Trophoblast cell (in vitro differentiated cells and primary cell): ENCODE results near the gene SYNE2.
A peak's percentile ranks its signal among the peaks of the same experiment; 100 is the strongest.

ENCODE experiments used
- DNase-seq, 2 donors: peaks; one replicate each; pipeline ENCODE4 v3.0.0-alpha.2; 2016
- H2AFZ ChIP-seq: 2 replicates; pipeline ENCODE4 v1.6.1; 2013; ENCODE audit warnings: low read length, moderate library complexity, mild to moderate bottlenecking; ENCODE audit not compliant: insufficient read depth, poor library complexity
- H2AK5ac ChIP-seq: 2 replicates; pipeline ENCODE4 v1.6.1; 2013; ENCODE audit warnings: mild to moderate bottlenecking, low read length
- H2BK120ac ChIP-seq: 2 replicates; pipeline ENCODE4 v1.6.1; 2013; ENCODE audit warnings: low read length, mild to moderate bottlenecking, moderate library complexity; ENCODE audit not compliant: insufficient read depth, poor library complexity
- H2BK12ac ChIP-seq: 2 replicates; pipeline ENCODE4 v1.6.1; 2013; ENCODE audit warnings: mild to moderate bottlenecking, low read length, moderate library complexity
- H2BK5ac ChIP-seq: 2 replicates; pipeline ENCODE4 v1.6.1; 2013; ENCODE audit warnings: low read length, low read depth, moderate library complexity, mild to moderate bottlenecking; ENCODE audit not compliant: poor library complexity
- H3K14ac ChIP-seq: 2 replicates; pipeline ENCODE4 v1.6.1; 2013; ENCODE audit warnings: mild to moderate bottlenecking, low read length
- H3K18ac ChIP-seq: 2 replicates; pipeline ENCODE4 v1.6.1; 2013; ENCODE audit warnings: mild to moderate bottlenecking, low read length
- H3K23ac ChIP-seq: 2 replicates; pipeline ENCODE4 v1.6.1; 2013; ENCODE audit warnings: low read length
- H3K27ac ChIP-seq: 2 replicates; pipeline ENCODE4 v1.5.1; 2013; ENCODE audit warnings: low read depth, mild to moderate bottlenecking, inconsistent platforms, low read length, moderate library complexity
- H3K27me3 ChIP-seq: 2 replicates; pipeline ENCODE4 v1.6.1; 2013; ENCODE audit warnings: inconsistent platforms, mild to moderate bottlenecking, low read length, moderate library complexity; ENCODE audit not compliant: insufficient read depth
- H3K36me3 ChIP-seq, 2 experiments: 1 replicate in 1 of 2; 2 replicates in 1 of 2; pipeline ENCODE4 v1.6.1; 2013; ENCODE audit warnings: low read length in 2 of 2, mild to moderate bottlenecking in 2 of 2, moderate library complexity in 1 of 2; ENCODE audit not compliant: insufficient read depth in 2 of 2, control insufficient read depth in 1 of 2
- H3K4ac ChIP-seq: 2 replicates; pipeline ENCODE4 v1.6.1; 2013; ENCODE audit warnings: low read depth, mild to moderate bottlenecking, low read length, moderate library complexity
- H3K4me1 ChIP-seq, 2 experiments: 1 replicate in 1 of 2; 2 replicates in 1 of 2; pipeline ENCODE4 v1.6.1; 2013; ENCODE audit warnings: low read length in 2 of 2, mild to moderate bottlenecking in 2 of 2, moderate library complexity in 1 of 2; ENCODE audit not compliant: insufficient read depth in 2 of 2, control insufficient read depth in 1 of 2
- H3K4me2 ChIP-seq: 2 replicates; pipeline ENCODE4 v1.6.1; 2013; ENCODE audit warnings: inconsistent platforms, mild to moderate bottlenecking, low read length, moderate library complexity
- H3K4me3 ChIP-seq: 2 replicates; pipeline ENCODE4 v1.5.1; 2013; ENCODE audit warnings: mild to moderate bottlenecking, low read depth, low read length, inconsistent platforms
- H3K79me1 ChIP-seq: one replicate; pipeline ENCODE4 v1.6.1; 2013; ENCODE audit warnings: low read length
- H3K79me2 ChIP-seq: 2 replicates; pipeline ENCODE4 v1.6.1; 2013; ENCODE audit warnings: low read length, mild to moderate bottlenecking; ENCODE audit not compliant: control insufficient read depth, insufficient read depth, poor library complexity
- H3K9ac ChIP-seq: 2 replicates; pipeline ENCODE4 v1.6.1; 2013; ENCODE audit warnings: mild to moderate bottlenecking, low read length
- H3K9me3 ChIP-seq: 2 replicates; pipeline ENCODE4 v1.6.1; 2013; ENCODE audit warnings: low read depth, mild to moderate bottlenecking, control low read depth, inconsistent platforms, low read length; ENCODE audit not compliant: insufficient read depth
- H4K12ac ChIP-seq: 2 replicates; pipeline ENCODE4 v1.6.1; 2013; ENCODE audit warnings: low read depth, mild to moderate bottlenecking, low read length, moderate library complexity
- H4K8ac ChIP-seq: 2 replicates; pipeline ENCODE4 v1.6.1; 2013; ENCODE audit warnings: low read depth, mild to moderate bottlenecking, low read length, moderate library complexity
- H4K91ac ChIP-seq: one replicate; pipeline ENCODE4 v1.6.1; 2013; ENCODE audit warnings: low read depth, mild to moderate bottlenecking, low read length, moderate library complexity
- WGBS: extraction: QIAGEN DNeasy Blood & Tissue Kit; methylation state at CpG from one replicate; pipeline ENCODE4 v1.1.7; 2013; ENCODE audit warnings: missing lambda C conversion rate; ENCODE audit not compliant: insufficient read length, insufficient coverage; ENCODE audit errors: extremely low coverage; 5-methylcytosine and 5-hydroxymethylcytosine counted together

The SYNE2 gene

GRCh38 chr14:64075613-64076005 lies 222.8 kb downstream of the SYNE2 start:
- no peak overlapping the region for H2AFZ ChIP-seq
- H3K79me2 ChIP-seq, result no peaks in the 10 kb centered on the region
- no peak overlapping the region for H4K91ac ChIP-seq
- H2BK5ac ChIP-seq, result no peak overlapping the region
- no peak for DNase-seq
- no peaks in the 10 kb centered on the region for H3K79me1 ChIP-seq
- no peaks in the 10 kb centered on the region for H3K4me1 ChIP-seq
- H3K23ac ChIP-seq, result no peak overlapping the region
- no peak overlapping the region for H2BK120ac ChIP-seq
- no peak overlapping the region for H3K14ac ChIP-seq
- H4K8ac ChIP-seq, result no peak overlapping the region
- H3K4me2 ChIP-seq, result no peak overlapping the region
- H3K9ac ChIP-seq, result no peak overlapping the region
- no peak overlapping the region for H3K27ac ChIP-seq
- no peak overlapping the region for H2BK12ac ChIP-seq
- no peak overlapping the region for H3K4me3 ChIP-seq
- H4K12ac ChIP-seq, result no peak overlapping the region
- no peak overlapping the region for H3K18ac ChIP-seq
- no peak overlapping the region for H2AK5ac ChIP-seq
- H3K9me3 ChIP-seq, result peaks cover 2% of the 10 kb centered on the region
- H3K27me3 ChIP-seq, result no peaks in the 10 kb centered on the region
- no CpG with 5 or more reads among the region's 1 CpG for WGBS
- H3K36me3 ChIP-seq, result peaks cover 8% of the 10 kb centered on the region in 2 experiments
- H3K4ac ChIP-seq, result no peak overlapping the region

GRCh38 chr14:64080452-64080851 lies 227.6 kb downstream of the SYNE2 start:
- H3K9me3 ChIP-seq, result no peaks in the 10 kb centered on the region
- no peak overlapping the region for H3K18ac ChIP-seq
- no peaks in the 10 kb centered on the region for H3K27me3 ChIP-seq
- H3K36me3 ChIP-seq, result peaks cover 6 to 7% of the 10 kb centered on the region in 2 experiments
- no peak overlapping the region for H3K14ac ChIP-seq
- H3K4ac ChIP-seq, result no peak overlapping the region
- no peak overlapping the region for H4K12ac ChIP-seq
- no peak overlapping the region for H3K4me2 ChIP-seq
- no peaks in the 10 kb centered on the region for H3K4me1 ChIP-seq
- H2AK5ac ChIP-seq, result no peak overlapping the region
- no peak overlapping the region for H2BK120ac ChIP-seq
- H3K27ac ChIP-seq, result no peak overlapping the region
- no peak overlapping the region for H3K9ac ChIP-seq
- no peak overlapping the region for H3K4me3 ChIP-seq
- H3K79me1 ChIP-seq, result no peaks in the 10 kb centered on the region
- no peak overlapping the region for H2BK5ac ChIP-seq
- no peaks in the 10 kb centered on the region for H3K79me2 ChIP-seq
- no peak overlapping the region for H4K91ac ChIP-seq
- DNase-seq, result no peak
- no peak overlapping the region for H2AFZ ChIP-seq
- no peak overlapping the region for H4K8ac ChIP-seq
- H2BK12ac ChIP-seq, result no peak overlapping the region
- WGBS, result no CpG with 5 or more reads among the region's 2 CpGs
- H3K23ac ChIP-seq, result peak overlapping the region; percentile 32

DNA sequence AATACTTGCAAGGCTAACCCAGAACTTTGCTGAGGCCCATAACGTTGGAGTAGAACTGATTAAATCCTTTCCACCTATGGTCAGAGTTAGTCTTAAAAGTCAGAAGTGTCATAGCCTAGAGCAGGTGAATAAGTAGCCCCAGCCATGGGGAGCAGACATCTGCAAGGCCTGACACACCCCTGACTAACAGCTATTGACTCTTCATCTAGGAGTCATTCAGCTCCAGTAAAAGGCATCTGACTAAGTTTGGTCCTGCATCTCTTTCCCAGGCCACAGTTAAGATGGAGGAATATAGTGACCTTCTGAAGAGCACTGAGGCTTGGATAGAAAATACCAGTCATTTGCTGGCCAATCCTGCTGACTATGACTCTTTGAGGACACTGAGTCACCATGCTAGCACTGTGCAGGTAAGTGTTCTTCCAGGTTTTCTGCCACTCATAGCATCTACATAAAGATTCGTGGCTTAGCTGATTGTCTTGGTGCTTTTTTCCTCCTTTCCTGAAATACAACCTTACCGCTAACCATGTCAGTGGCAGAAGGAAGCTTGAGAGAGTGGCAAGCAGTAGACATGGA lies 228.5 kb downstream of the SYNE2 start:
- Histone ChIP-seq H2AFZ (no peak overlapping the region), H3K9ac (no peak overlapping the region), H4K91ac (no peak overlapping the region), H3K36me3 (peaks cover 6 to 7% of the 10 kb centered on the region in 2 experiments), H2AK5ac (no peak overlapping the region), H2BK5ac (no peak overlapping the region), H3K79me1 (no peaks in the 10 kb centered on the region), H3K4me2 (no peak overlapping the region), H3K14ac (no peak overlapping the region), H3K4me1 (no peaks in the 10 kb centered on the region), H3K79me2 (no peaks in the 10 kb centered on the region), H4K12ac (no peak overlapping the region), H3K4ac (no peak overlapping the region), H2BK120ac (no peak overlapping the region), H3K18ac (no peak overlapping the region), H3K27ac (no peak overlapping the region), H3K4me3 (no peak overlapping the region), H3K23ac (no peak overlapping the region), H4K8ac (no peak overlapping the region), H3K27me3 (no peaks in the 10 kb centered on the region), H3K9me3 (no peaks in the 10 kb centered on the region), H2BK12ac (no peak overlapping the region)
- no peak for DNase-seq
- WGBS, result no CpG with 5 or more reads among the region's 3 CpGs

DNA sequence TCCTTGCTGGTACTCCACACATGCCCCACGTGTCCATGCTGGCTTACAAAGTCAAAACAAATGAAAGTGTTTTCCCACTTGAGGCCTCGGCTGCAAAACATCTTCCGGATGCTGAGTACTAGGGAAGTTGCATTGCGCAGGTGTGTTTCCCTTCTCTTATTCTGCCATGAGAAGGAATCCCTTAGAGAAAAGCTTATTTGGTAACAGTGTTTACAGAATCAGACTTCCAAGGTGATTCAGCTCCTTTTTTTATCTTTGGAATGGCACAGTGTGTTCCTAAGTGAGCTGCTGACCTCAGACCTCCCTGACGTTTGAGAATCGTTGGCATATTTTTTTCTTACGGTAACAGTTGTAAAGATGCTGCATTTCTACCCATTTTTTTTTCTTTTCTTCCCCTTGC lies 230.0 kb downstream of the SYNE2 start:
- Histone ChIP-seq H3K9me3 (no peaks in the 10 kb centered on the region), H3K9ac (no peak overlapping the region), H3K36me3 (peaks cover 7 to 8% of the 10 kb centered on the region in 2 experiments), H3K18ac (no peak overlapping the region), H3K79me2 (no peaks in the 10 kb centered on the region), H2BK120ac (no peak overlapping the region), H2BK5ac (no peak overlapping the region), H3K4me3 (no peak overlapping the region), H3K4me1 (no peaks in the 10 kb centered on the region), H4K91ac (no peak overlapping the region), H2AK5ac (no peak overlapping the region), H2BK12ac (no peak overlapping the region), H3K4ac (no peak overlapping the region), H3K27ac (no peak overlapping the region), H3K23ac (no peak overlapping the region), H4K8ac (no peak overlapping the region), H3K79me1 (no peaks in the 10 kb centered on the region), H3K27me3 (no peaks in the 10 kb centered on the region), H2AFZ (no peak overlapping the region), H4K12ac (no peak overlapping the region), H3K14ac (no peak overlapping the region), H3K4me2 (no peak overlapping the region)
- DNase-seq, result peak; percentile 32 to 53
- WGBS, result no CpG with 5 or more reads among the region's 7 CpGs
